Measurements from ENCODE around the gene ANK3. TPM values are rescaled to one million over a fixed set of nuclear protein-coding genes. Genes with fewer than 3 reads are reported as not detected.

Gene ANK3
- total RNA-seq, 1 experiment from 2014 or later = 69.6 TPM

DNA sequence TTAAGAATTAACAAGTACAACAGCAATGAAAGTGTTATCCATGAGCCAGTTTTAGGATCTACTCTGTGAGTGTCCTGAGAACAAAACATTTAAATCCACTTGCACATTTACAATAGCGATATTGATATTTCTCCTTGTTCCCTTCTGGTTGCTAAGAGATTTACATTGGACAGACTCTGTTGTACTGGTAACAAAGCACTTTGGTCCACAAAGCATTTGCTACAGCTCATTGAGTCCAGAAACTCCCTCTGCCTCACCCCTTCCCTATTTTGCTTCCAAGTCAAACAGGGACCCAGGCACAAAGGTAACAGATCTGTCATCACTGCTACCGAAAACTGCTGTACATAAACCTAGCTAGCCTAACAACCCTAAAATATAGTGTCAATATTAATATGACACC lies 2.1 kb downstream of the ANK3 start (continued):
- TF ChIP-seq NFATC4 (CRISPR knock-in tag; IDR thresholded peaks at IDR 0.05) = no peak
- no peak for TF ChIP-seq TCF7 (CRISPR knock-in tag; IDR thresholded peaks at IDR 0.05; ENCODE audit: low read depth)
- no peak for TF ChIP-seq ZNF396 (CRISPR knock-in tag; IDR thresholded peaks at IDR 0.05; ENCODE audit: borderline replicate concordance)
- TF ChIP-seq, protein P1, sequence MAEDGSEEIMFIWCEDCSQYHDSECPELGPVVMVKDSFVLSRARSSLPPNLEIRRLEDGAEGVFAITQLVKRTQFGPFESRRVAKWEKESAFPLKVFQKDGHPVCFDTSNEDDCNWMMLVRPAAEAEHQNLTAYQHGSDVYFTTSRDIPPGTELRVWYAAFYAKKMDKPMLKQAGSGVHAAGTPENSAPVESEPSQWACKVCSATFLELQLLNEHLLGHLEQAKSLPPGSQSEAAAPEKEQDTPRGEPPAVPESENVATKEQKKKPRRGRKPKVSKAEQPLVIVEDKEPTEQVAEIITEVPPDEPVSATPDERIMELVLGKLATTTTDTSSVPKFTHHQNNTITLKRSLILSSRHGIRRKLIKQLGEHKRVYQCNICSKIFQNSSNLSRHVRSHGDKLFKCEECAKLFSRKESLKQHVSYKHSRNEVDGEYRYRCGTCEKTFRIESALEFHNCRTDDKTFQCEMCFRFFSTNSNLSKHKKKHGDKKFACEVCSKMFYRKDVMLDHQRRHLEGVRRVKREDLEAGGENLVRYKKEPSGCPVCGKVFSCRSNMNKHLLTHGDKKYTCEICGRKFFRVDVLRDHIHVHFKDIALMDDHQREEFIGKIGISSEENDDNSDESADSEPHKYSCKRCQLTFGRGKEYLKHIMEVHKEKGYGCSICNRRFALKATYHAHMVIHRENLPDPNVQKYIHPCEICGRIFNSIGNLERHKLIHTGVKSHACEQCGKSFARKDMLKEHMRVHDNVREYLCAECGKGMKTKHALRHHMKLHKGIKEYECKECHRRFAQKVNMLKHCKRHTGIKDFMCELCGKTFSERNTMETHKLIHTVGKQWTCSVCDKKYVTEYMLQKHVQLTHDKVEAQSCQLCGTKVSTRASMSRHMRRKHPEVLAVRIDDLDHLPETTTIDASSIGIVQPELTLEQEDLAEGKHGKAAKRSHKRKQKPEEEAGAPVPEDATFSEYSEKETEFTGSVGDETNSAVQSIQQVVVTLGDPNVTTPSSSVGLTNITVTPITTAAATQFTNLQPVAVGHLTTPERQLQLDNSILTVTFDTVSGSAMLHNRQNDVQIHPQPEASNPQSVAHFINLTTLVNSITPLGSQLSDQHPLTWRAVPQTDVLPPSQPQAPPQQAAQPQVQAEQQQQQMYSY (CRISPR knock-in tag; IDR thresholded peaks at IDR 0.05) = no peak

DNA sequence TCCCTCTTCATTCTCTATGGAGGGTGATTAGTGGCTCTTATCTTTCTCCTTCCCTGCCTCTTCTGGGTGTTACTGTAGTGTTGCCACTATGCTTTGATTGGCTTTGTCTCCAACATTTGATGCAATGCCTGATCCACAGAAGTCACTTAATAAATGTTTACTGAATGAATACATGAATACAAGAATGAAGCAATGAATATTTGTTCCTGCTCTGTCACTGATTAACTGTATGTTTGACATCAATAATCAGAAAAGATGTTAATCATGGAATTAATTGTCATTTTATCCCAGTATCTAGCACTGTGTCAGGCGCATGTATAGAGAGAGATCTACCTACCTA lies 4.3 kb downstream of the ANK3 start:
- ATAC-seq = no peak
- Mint-ChIP-seq H3K4me3 (no peak overlapping the region), H3K27me3 (ENCODE audit: low read depth) (peaks cover 17% of the 10 kb centered on the region), H3K36me3 (no peaks in the 10 kb centered on the region), H3K27ac (no peak overlapping the region), H3K4me1 (peaks cover 24% of the 10 kb centered on the region), H3K9me3 (no peaks in the 10 kb centered on the region)
- DNase-seq (ENCODE audit: low spot score) = no peak
- no peak for TF ChIP-seq OVOL2 (CRISPR knock-in tag; IDR thresholded peaks at IDR 0.05; ENCODE audit: borderline replicate concordance)
- TF ChIP-seq, protein P2, sequence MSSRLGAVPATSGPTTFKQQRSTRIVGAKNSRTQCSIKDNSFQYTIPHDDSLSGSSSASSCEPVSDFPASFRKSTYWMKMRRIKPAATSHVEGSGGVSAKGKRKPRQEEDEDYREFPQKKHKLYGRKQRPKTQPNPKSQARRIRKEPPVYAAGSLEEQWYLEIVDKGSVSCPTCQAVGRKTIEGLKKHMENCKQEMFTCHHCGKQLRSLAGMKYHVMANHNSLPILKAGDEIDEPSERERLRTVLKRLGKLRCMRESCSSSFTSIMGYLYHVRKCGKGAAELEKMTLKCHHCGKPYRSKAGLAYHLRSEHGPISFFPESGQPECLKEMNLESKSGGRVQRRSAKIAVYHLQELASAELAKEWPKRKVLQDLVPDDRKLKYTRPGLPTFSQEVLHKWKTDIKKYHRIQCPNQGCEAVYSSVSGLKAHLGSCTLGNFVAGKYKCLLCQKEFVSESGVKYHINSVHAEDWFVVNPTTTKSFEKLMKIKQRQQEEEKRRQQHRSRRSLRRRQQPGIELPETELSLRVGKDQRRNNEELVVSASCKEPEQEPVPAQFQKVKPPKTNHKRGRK (CRISPR knock-in tag; IDR thresholded peaks at IDR 0.05; ENCODE audit: borderline replicate concordance) = no peak
- TF ChIP-seq FOXJ3 (CRISPR knock-in tag; IDR thresholded peaks at IDR 0.05; ENCODE audit: borderline replicate concordance) = no peak
- no peak for TF ChIP-seq KAT7 (CRISPR knock-in tag; IDR thresholded peaks at IDR 0.05; ENCODE audit: borderline replicate concordance)
- TF ChIP-seq MYBL2 (CRISPR knock-in tag; IDR thresholded peaks at IDR 0.05) = no peak
- TF ChIP-seq, protein P3, sequence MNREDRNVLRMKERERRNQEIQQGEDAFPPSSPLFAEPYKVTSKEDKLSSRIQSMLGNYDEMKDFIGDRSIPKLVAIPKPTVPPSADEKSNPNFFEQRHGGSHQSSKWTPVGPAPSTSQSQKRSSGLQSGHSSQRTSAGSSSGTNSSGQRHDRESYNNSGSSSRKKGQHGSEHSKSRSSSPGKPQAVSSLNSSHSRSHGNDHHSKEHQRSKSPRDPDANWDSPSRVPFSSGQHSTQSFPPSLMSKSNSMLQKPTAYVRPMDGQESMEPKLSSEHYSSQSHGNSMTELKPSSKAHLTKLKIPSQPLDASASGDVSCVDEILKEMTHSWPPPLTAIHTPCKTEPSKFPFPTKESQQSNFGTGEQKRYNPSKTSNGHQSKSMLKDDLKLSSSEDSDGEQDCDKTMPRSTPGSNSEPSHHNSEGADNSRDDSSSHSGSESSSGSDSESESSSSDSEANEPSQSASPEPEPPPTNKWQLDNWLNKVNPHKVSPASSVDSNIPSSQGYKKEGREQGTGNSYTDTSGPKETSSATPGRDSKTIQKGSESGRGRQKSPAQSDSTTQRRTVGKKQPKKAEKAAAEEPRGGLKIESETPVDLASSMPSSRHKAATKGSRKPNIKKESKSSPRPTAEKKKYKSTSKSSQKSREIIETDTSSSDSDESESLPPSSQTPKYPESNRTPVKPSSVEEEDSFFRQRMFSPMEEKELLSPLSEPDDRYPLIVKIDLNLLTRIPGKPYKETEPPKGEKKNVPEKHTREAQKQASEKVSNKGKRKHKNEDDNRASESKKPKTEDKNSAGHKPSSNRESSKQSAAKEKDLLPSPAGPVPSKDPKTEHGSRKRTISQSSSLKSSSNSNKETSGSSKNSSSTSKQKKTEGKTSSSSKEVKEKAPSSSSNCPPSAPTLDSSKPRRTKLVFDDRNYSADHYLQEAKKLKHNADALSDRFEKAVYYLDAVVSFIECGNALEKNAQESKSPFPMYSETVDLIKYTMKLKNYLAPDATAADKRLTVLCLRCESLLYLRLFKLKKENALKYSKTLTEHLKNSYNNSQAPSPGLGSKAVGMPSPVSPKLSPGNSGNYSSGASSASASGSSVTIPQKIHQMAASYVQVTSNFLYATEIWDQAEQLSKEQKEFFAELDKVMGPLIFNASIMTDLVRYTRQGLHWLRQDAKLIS (CRISPR knock-in tag; IDR thresholded peaks at IDR 0.05; ENCODE audit: borderline replicate concordance) = no peak
- TF ChIP-seq, protein P4, sequence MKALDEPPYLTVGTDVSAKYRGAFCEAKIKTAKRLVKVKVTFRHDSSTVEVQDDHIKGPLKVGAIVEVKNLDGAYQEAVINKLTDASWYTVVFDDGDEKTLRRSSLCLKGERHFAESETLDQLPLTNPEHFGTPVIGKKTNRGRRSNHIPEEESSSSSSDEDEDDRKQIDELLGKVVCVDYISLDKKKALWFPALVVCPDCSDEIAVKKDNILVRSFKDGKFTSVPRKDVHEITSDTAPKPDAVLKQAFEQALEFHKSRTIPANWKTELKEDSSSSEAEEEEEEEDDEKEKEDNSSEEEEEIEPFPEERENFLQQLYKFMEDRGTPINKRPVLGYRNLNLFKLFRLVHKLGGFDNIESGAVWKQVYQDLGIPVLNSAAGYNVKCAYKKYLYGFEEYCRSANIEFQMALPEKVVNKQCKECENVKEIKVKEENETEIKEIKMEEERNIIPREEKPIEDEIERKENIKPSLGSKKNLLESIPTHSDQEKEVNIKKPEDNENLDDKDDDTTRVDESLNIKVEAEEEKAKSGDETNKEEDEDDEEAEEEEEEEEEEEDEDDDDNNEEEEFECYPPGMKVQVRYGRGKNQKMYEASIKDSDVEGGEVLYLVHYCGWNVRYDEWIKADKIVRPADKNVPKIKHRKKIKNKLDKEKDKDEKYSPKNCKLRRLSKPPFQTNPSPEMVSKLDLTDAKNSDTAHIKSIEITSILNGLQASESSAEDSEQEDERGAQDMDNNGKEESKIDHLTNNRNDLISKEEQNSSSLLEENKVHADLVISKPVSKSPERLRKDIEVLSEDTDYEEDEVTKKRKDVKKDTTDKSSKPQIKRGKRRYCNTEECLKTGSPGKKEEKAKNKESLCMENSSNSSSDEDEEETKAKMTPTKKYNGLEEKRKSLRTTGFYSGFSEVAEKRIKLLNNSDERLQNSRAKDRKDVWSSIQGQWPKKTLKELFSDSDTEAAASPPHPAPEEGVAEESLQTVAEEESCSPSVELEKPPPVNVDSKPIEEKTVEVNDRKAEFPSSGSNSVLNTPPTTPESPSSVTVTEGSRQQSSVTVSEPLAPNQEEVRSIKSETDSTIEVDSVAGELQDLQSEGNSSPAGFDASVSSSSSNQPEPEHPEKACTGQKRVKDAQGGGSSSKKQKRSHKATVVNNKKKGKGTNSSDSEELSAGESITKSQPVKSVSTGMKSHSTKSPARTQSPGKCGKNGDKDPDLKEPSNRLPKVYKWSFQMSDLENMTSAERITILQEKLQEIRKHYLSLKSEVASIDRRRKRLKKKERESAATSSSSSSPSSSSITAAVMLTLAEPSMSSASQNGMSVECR (CRISPR knock-in tag; IDR thresholded peaks at IDR 0.05; ENCODE audit: borderline replicate concordance) = no peak
- TF ChIP-seq NR2C2 (CRISPR knock-in tag; IDR thresholded peaks at IDR 0.05) = no peak
- no peak for TF ChIP-seq CBFB (CRISPR knock-in tag; IDR thresholded peaks at IDR 0.05; ENCODE audit: low read depth)
- no peak for TF ChIP-seq SMAD4 (CRISPR knock-in tag; IDR thresholded peaks at IDR 0.05)
- TF ChIP-seq, protein P5, sequence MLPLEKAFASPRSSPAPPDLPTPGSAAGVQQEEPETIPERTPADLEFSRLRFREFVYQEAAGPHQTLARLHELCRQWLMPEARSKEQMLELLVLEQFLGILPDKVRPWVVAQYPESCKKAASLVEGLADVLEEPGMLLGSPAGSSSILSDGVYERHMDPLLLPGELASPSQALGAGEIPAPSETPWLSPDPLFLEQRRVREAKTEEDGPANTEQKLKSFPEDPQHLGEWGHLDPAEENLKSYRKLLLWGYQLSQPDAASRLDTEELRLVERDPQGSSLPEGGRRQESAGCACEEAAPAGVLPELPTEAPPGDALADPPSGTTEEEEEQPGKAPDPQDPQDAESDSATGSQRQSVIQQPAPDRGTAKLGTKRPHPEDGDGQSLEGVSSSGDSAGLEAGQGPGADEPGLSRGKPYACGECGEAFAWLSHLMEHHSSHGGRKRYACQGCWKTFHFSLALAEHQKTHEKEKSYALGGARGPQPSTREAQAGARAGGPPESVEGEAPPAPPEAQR (CRISPR knock-in tag; IDR thresholded peaks at IDR 0.05) = no peak
- ChIA-PET POLR2A (no interaction called here), CTCF (no interaction called here)

All from WTC11 (cell line).